ENCODE measurements around the gene IL6ST. TPM values are rescaled to one million over a fixed set of nuclear protein-coding genes. Genes with fewer than 3 reads are reported as not detected.

IL6ST gene
- total RNA-seq, 2 experiments from 2014 or later, result 47.1 to 58.0 TPM

- Mint-ChIP-seq H3K4me1 (peaks cover 18% of the 10 kb centered on the region), H3K27ac (no peak overlapping the region), H3K9me3 (no peaks in the 10 kb centered on the region), H3K4me3 (peak overlapping the region; percentile 90), H3K36me3 (no peaks in the 10 kb centered on the region), H3K27me3 (peaks cover 4% of the 10 kb centered on the region)
- no peak for DNase-seq
Observed at GRCh38 chr5:55923865-55924500, 70.8 kb downstream of the IL6ST start.

DNA sequence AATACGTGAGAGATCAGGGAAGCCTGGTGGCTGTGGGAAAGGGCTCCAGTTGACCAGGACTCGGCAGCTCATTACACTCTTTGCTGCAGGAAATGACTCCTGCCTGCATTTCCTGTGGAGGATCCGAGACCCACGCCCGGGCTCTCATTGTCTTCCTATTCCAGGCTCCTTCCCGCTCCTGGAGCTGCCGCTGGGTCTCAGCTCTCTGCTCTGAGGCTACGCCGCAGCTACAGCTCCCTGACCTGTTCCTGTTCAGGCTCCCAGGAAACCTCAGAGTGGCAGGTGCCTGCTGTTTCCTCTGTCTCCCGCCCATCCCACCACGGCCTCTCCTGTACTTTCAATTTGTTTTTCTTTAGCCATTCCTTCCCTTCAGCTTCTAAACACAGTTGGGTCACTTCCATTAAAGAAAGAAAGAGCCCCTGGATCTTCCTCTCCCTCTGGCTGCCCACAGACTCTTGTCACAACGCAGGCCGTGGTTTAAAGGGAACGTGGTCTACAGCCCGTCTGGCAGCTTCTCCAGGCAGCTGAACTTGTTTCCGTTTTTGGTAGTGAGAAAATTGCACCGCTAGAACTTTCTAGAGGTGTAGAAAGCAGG, 71.5 kb downstream of the IL6ST start:
- DNase-seq, result no peak
- H3K27ac Mint-ChIP-seq, result peak overlapping the region; percentile 74
- peaks cover 21% of the 10 kb centered on the region for H3K4me1 Mint-ChIP-seq
- H3K9me3 Mint-ChIP-seq, result no peaks in the 10 kb centered on the region
- H3K27me3 Mint-ChIP-seq, result peaks cover 4% of the 10 kb centered on the region
- no peaks in the 10 kb centered on the region for H3K36me3 Mint-ChIP-seq
- H3K4me3 Mint-ChIP-seq, result peak overlapping the region; percentile 90

- Mint-ChIP-seq H3K36me3 (no peaks in the 10 kb centered on the region), H3K4me3 (no peak overlapping the region), H3K9me3 (no peaks in the 10 kb centered on the region), H3K27ac (no peak overlapping the region), H3K4me1 (peaks cover 26% of the 10 kb centered on the region), H3K27me3 (peaks cover 4% of the 10 kb centered on the region)
- DNase-seq, result no peak
Observed at GRCh38 chr5:55921617-55922016, 73.1 kb downstream of the IL6ST start.

GRCh38 chr5:55920784-55921183, 74.0 kb downstream of the IL6ST start:
- Mint-ChIP-seq H3K36me3 (no peaks in the 10 kb centered on the region), H3K27ac (no peak overlapping the region)
- DNase-seq, result no peak

DNA sequence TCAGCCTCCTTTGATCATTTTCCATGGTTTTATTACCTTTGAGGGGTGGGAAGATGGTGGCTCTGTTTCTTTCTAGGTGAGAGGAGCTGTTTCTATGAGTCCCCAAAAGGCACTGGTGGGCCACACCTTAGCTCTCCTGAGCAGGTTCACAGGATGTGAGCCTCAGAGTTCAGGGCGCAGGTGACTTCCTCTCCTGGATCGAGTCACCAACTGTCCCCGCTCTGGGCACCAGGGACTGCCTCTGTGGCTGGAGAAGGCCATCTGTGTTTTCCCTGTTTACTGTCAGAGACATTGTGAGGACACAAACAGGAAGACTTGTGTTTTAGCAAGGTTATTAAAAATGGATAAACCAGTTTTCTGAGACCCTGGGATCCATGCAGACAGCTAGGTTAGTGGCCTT, 75.1 kb downstream of the IL6ST start:
- Mint-ChIP-seq H3K36me3 (no peaks in the 10 kb centered on the region), H3K27me3 (peaks cover 4% of the 10 kb centered on the region), H3K27ac (no peak overlapping the region), H3K4me3 (no peak overlapping the region), H3K9me3 (no peaks in the 10 kb centered on the region), H3K4me1 (peaks cover 26% of the 10 kb centered on the region)
- no peak for DNase-seq

More at GRCh38 chr5:55920784-55921183, 74.0 kb downstream of the IL6ST start:
- H3K4me1 Mint-ChIP-seq, result peaks cover 26% of the 10 kb centered on the region
- H3K4me3 Mint-ChIP-seq, result no peak overlapping the region
- H3K27me3 Mint-ChIP-seq, result peaks cover 4% of the 10 kb centered on the region
- H3K9me3 Mint-ChIP-seq, result no peaks in the 10 kb centered on the region

DNA sequence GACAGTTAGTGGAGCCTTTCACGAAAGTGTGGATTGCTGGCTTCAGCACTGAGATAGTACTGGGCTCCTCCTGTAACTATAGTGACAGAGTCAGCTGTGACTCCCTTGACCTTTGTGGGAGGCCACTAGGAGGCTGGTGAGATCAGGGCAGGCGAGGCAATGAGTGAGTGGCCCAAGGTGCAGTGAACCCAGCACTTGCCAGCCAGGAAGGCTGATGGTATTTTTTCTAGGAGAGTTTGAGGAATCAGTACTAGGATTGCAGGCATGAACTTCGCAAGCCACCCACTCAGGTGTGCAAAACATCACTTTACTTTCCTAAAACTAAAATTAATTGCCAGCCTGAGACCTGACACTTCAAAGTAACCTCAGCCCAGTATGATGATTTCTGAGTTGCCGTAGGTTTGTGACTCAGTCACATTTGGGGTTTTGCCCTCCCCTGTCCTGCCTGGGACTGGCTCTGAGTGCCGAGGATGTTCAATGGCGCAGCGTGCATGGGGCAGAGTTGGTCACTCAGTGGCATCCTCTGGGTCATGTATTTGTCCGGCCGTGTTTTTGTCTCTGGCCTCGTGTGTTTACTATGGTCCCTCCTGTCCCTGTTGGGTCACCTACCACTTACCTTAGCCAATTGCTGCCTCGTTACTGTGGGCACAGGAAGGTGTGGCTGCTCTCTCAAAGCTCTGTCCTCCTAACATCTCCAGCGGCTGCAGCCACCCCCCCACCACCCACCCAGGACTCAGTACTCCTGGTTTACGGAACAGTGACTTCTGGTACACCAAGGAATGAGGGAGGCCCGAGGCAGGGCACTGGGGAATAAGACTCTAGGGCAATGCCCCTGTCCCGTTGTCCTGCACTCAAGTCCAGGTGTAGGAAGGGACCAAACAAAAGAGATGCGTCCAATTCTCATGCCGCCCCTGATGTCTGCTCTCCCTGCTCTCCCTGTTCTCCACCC, 76.4 kb downstream of the IL6ST start:
- H3K9me3 Mint-ChIP-seq, result no peaks in the 10 kb centered on the region
- no peaks in the 10 kb centered on the region for H3K36me3 Mint-ChIP-seq
- H3K4me1 Mint-ChIP-seq, result peaks cover 21% of the 10 kb centered on the region
- no peak overlapping the region for H3K4me3 Mint-ChIP-seq
- peak; percentile 17 for DNase-seq
- H3K27ac Mint-ChIP-seq, result no peak overlapping the region
- H3K27me3 Mint-ChIP-seq, result peaks cover 1% of the 10 kb centered on the region

DNA sequence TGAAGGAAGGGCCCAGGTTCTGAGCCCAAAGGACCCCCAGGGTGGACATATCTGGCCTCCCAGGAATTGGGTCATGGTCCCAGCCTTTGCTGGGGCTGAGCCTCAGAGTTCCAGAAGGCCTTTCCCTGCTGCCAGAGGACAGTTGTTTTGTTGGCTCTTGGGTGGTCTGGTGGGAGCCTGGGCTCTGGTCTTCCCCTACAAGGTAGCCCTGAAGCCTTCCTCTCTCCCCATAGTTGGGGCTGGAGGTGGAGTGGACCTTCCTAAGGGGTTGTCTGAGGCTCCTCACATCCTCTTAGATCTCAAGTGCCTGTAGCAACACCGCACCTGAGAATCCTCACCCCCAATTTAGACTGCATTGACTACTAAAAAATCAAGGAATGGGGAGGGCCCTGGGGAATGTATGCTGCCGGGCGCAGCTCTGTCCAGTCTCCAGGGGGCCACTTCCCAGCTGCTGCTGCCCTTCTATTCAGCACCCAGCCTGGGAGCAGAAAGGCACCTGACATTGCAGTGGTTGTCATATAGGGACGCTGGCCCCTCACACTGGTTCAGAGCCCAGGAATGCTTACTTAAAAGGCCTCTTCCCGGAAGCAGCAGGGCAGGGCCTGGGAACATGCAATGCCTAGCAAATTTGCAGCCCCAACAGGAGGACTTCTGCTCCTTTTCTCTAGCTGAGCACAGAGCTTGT, 77.2 kb downstream of the IL6ST start:
- no peak for DNase-seq
- no peaks in the 10 kb centered on the region for H3K36me3 Mint-ChIP-seq
- no peak overlapping the region for H3K27ac Mint-ChIP-seq
- no peaks in the 10 kb centered on the region for H3K9me3 Mint-ChIP-seq
- H3K27me3 Mint-ChIP-seq, result no peaks in the 10 kb centered on the region
- H3K4me1 Mint-ChIP-seq, result peaks cover 14% of the 10 kb centered on the region
- H3K4me3 Mint-ChIP-seq, result no peak overlapping the region

GRCh38 chr5:55916986-55917385, 77.8 kb downstream of the IL6ST start:
- H3K9me3 Mint-ChIP-seq, result no peaks in the 10 kb centered on the region
- no peak for DNase-seq
- H3K36me3 Mint-ChIP-seq, result no peaks in the 10 kb centered on the region
- H3K4me1 Mint-ChIP-seq, result peaks cover 14% of the 10 kb centered on the region
- no peak overlapping the region for H3K4me3 Mint-ChIP-seq
- no peak overlapping the region for H3K27ac Mint-ChIP-seq
- H3K27me3 Mint-ChIP-seq, result no peaks in the 10 kb centered on the region

DNA sequence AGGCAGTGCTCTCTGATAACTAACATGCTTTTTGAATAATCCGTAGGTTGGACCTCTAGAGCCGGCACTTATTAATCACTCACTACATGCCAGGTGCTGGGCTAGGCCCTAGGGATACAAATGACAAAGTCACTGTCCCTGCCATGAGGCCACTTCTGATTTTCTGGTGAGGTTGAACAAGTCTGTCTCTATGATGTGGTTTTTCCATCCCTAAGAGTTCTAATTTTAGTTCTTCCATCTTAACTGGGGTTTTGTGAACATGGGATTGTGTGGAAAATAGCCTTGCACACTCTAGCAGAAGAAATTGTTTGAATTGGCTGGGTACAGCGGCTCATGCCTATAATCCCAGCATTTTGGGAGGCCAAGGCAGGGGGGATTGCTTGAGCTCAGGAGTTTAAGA, 79.0 kb downstream of the IL6ST start:
- Mint-ChIP-seq H3K27me3 (no peaks in the 10 kb centered on the region), H3K4me1 (peaks cover 16% of the 10 kb centered on the region), H3K4me3 (no peak overlapping the region), H3K9me3 (no peaks in the 10 kb centered on the region), H3K27ac (no peak overlapping the region), H3K36me3 (no peaks in the 10 kb centered on the region)
- DNase-seq, result no peak

DNA sequence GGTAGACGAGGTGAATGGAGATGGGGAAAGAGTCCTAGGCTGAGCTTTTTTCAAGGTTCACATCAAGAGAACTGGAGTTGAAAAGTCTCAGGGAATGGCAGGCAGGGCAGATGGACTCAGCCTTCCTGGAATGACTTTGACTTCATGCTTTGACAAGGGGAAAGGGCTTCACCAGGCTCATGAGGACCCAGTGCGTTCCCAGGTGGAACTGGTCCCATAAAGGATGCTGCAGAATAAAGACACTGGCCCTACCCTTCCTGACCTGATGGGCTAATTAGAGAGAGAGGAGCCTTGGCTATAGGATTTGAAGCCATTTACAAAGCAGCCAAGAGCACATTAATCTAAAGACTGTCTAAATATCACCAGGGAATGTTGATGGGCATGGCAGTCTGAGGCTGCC, 79.8 kb downstream of the IL6ST start:
- Mint-ChIP-seq H3K4me1 (peaks cover 16% of the 10 kb centered on the region), H3K4me3 (no peak overlapping the region), H3K9me3 (no peaks in the 10 kb centered on the region), H3K36me3 (no peaks in the 10 kb centered on the region), H3K27ac (no peak overlapping the region), H3K27me3 (no peaks in the 10 kb centered on the region)
- no peak for DNase-seq

GRCh38 chr5:55913466-55914413, 81.0 kb downstream of the IL6ST start:
- peaks cover 2% of the 10 kb centered on the region for H3K9me3 Mint-ChIP-seq
- H3K27ac Mint-ChIP-seq, result no peak overlapping the region
- H3K27me3 Mint-ChIP-seq, result no peaks in the 10 kb centered on the region
- peaks cover 8% of the 10 kb centered on the region for H3K4me1 Mint-ChIP-seq
- no peak overlapping the region for H3K4me3 Mint-ChIP-seq
- no peaks in the 10 kb centered on the region for H3K36me3 Mint-ChIP-seq
- no peak for DNase-seq

DNA sequence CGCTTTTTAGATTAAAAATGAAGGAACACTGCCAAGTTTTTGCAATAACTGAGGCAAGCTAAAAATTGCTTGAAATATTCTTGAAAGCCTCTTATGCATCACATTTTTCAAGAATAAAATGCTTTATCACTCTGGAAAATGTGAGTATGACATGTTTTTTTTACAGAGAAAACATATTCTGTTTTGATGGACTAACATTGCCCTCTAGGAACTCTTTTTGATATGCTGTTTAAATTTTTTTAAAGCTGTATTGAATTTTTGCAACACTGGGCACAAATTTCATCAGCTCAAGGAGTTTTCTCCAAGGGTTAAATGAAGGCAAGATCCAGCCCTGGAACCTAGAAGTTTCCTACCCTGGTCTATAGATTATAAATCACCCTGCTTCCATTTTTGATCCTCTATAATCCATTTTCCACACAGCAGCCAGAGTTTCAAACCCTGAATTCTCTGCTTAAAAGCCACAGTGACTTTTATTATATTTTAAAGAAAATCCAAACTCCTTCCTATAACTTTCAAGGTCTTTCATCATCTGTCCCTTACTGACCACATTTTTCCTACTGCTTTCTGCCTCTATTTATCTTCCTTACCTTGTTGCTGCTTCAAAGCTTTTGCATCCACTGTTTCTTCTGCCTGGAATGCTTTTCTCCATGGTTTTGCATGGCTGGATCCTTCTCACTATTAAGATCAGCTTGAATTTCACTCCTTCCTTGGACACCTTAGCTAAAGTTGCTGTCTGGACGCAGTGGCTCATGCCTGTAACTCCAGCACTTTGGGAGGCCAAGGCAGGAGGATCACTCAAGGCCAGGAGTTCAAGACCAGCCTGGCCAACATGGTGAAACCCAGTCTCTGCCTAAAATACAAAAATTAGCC, 82.7 kb downstream of the IL6ST start:
- Mint-ChIP-seq H3K36me3 (no peaks in the 10 kb centered on the region), H3K9me3 (peaks cover 2% of the 10 kb centered on the region), H3K27me3 (no peaks in the 10 kb centered on the region), H3K4me1 (peaks cover 2% of the 10 kb centered on the region), H3K4me3 (no peak overlapping the region), H3K27ac (peak overlapping the region; percentile 32)
- no peak for DNase-seq

- Mint-ChIP-seq H3K27me3 (peaks cover 11% of the 10 kb centered on the region), H3K36me3 (no peaks in the 10 kb centered on the region), H3K9me3 (peaks cover 2% of the 10 kb centered on the region), H3K27ac (no peak overlapping the region), H3K4me3 (no peak overlapping the region), H3K4me1 (peaks cover 6% of the 10 kb centered on the region)
- DNase-seq, result no peak
Observed at GRCh38 chr5:55908804-55909203, 86.0 kb downstream of the IL6ST start.
